ENCODE results near the gene GTF2A1.

Gene GTF2A1

GRCh38 chr14:81200054-81200453, 20.7 kb downstream of the GTF2A1 start:
- H3K4me1 ChIP-seq (ENCODE audit: control insufficient read depth, insufficient read depth, low read length) = no peaks in the 10 kb centered on the region
- no peak overlapping the region for H3K4me3 ChIP-seq (ENCODE audit: low read depth, low read length)
- H3K9ac ChIP-seq (ENCODE audit: low read depth, low read length) = no peak overlapping the region
- no peaks in the 10 kb centered on the region for H3K27me3 ChIP-seq (ENCODE audit: control insufficient read depth, insufficient read depth, low read length)
- no peaks in the 10 kb centered on the region for H3K9me3 ChIP-seq (ENCODE audit: control insufficient read depth, insufficient read depth, low read length)
- H3K36me3 ChIP-seq (ENCODE audit: control insufficient read depth, insufficient read depth, low read length) = peaks cover 5% of the 10 kb centered on the region

DNA sequence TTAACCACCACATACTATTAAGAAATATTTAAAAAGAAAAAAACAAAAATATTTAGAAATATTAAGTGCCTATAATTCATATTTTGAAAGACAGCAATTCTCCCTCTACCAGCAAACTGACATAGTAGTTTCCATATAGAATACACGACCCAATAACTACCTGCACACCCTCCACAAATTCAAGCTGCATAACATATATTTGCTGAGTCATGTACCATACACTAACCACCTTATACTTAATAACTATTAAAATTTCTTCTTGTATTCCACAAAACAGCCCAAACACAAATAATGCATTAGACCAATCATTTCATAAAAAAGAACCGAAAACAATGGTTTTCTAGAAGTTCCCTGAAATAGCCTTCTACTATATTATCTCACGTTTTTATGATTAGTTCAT, 21.7 kb downstream of the GTF2A1 start:
- H3K9ac ChIP-seq (ENCODE audit: low read depth, low read length) = no peak overlapping the region
- peaks cover 12% of the 10 kb centered on the region for H3K36me3 ChIP-seq (ENCODE audit: control insufficient read depth, insufficient read depth, low read length)
- no peak overlapping the region for H3K4me3 ChIP-seq (ENCODE audit: low read depth, low read length)
- no peaks in the 10 kb centered on the region for H3K9me3 ChIP-seq (ENCODE audit: control insufficient read depth, insufficient read depth, low read length)
- H3K4me1 ChIP-seq (ENCODE audit: control insufficient read depth, insufficient read depth, low read length) = no peaks in the 10 kb centered on the region
- H3K27me3 ChIP-seq (ENCODE audit: control insufficient read depth, insufficient read depth, low read length) = no peaks in the 10 kb centered on the region

GRCh38 chr14:81198651-81199050, 22.1 kb downstream of the GTF2A1 start:
- Histone ChIP-seq H3K36me3 (ENCODE audit: control insufficient read depth, insufficient read depth, low read length) (peaks cover 13% of the 10 kb centered on the region), H3K9me3 (ENCODE audit: control insufficient read depth, insufficient read depth, low read length) (no peaks in the 10 kb centered on the region), H3K9ac (ENCODE audit: low read depth, low read length) (no peak overlapping the region), H3K4me1 (ENCODE audit: control insufficient read depth, insufficient read depth, low read length) (no peaks in the 10 kb centered on the region), H3K27me3 (ENCODE audit: control insufficient read depth, insufficient read depth, low read length) (no peaks in the 10 kb centered on the region), H3K4me3 (ENCODE audit: low read depth, low read length) (no peak overlapping the region)

DNA sequence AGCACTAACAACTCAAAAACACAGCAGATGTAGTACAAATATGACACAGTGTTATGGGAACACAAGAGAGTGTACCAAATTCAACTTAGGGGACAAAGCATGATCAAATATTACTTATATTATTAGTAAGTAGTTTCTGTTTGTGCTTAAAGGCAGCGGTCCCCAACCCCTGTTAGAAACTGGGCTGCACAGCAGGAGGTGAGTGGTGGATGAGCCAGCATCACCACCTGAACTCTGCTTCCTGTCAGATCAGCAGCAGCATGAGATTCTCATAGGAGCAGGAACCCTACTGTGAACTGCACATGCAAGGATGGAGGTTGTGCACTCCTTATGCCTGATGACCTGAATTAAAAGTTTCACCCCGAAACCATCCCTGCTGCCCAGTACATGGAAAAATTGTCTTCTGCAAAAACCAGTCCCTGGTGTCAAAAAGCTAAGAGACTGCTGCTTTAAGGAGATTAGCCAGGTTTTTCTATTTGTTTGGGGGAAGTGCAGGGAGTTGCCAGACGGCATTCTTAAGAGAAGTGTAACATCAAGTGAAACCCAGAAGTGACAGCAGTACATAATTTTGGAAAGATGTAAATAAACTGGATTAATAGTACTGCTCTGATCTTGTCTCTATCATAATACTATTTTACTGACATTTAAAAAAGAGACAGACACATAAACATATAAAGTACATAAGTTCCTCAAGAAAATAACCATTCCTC, 26.7 kb downstream of the GTF2A1 start:
- H3K27me3 ChIP-seq (ENCODE audit: control insufficient read depth, insufficient read depth, low read length) = no peaks in the 10 kb centered on the region
- H3K4me1 ChIP-seq (ENCODE audit: control insufficient read depth, insufficient read depth, low read length) = no peaks in the 10 kb centered on the region
- H3K36me3 ChIP-seq (ENCODE audit: control insufficient read depth, insufficient read depth, low read length) = peaks cover 21% of the 10 kb centered on the region
- no peak overlapping the region for H3K4me3 ChIP-seq (ENCODE audit: low read depth, low read length)
- no peaks in the 10 kb centered on the region for H3K9me3 ChIP-seq (ENCODE audit: control insufficient read depth, insufficient read depth, low read length)
- H3K9ac ChIP-seq (ENCODE audit: low read depth, low read length) = no peak overlapping the region

- no peaks in the 10 kb centered on the region for H3K9me3 ChIP-seq (ENCODE audit: control insufficient read depth, insufficient read depth, low read length)
- peaks cover 21% of the 10 kb centered on the region for H3K36me3 ChIP-seq (ENCODE audit: control insufficient read depth, insufficient read depth, low read length)
- H3K4me1 ChIP-seq (ENCODE audit: control insufficient read depth, insufficient read depth, low read length) = no peaks in the 10 kb centered on the region
- H3K27me3 ChIP-seq (ENCODE audit: control insufficient read depth, insufficient read depth, low read length) = no peaks in the 10 kb centered on the region
- H3K9ac ChIP-seq (ENCODE audit: low read depth, low read length) = no peak overlapping the region
- H3K4me3 ChIP-seq (ENCODE audit: low read depth, low read length) = no peak overlapping the region
Measured at GRCh38 chr14:81192594-81192993, 28.2 kb downstream of the GTF2A1 start.

DNA sequence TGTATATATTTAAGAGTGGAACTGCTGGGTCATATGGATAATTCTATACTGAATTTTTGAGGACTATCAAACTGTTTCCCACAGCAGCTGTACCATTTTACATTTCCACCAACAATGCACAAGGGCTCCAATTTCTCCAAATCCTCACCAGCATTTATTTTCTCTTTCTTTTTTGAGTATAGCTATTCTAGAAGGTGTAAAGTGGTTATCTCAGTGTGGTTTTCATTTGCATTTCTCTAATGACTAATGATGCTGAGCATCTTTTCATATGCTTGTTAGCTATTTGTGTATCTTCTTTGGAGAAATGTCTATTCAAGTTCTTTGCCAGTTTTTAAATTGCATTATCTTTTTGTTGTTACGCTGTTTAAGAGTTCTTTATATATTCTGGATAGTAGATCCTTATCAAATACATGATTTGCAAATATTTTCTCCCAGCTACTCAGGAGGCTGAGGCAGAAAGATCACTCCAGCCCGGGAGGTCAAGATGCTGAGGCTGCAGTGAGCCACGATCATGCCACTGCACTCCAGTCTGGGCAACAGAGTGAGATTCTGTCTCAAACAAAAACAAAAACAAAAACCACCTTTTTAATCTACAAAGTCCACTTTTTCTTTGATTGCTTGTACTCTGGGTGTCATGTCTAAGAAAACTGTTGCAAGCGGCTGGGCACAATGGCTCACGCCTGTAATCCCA, 32.8 kb downstream of the GTF2A1 start:
- Histone ChIP-seq H3K9ac (ENCODE audit: low read depth, low read length) (no peak overlapping the region), H3K4me1 (ENCODE audit: control insufficient read depth, insufficient read depth, low read length) (no peaks in the 10 kb centered on the region), H3K27me3 (ENCODE audit: control insufficient read depth, insufficient read depth, low read length) (no peaks in the 10 kb centered on the region), H3K9me3 (ENCODE audit: control insufficient read depth, insufficient read depth, low read length) (no peaks in the 10 kb centered on the region), H3K4me3 (ENCODE audit: low read depth, low read length) (no peak overlapping the region), H3K36me3 (ENCODE audit: control insufficient read depth, insufficient read depth, low read length) (peaks cover 7% of the 10 kb centered on the region)

DNA sequence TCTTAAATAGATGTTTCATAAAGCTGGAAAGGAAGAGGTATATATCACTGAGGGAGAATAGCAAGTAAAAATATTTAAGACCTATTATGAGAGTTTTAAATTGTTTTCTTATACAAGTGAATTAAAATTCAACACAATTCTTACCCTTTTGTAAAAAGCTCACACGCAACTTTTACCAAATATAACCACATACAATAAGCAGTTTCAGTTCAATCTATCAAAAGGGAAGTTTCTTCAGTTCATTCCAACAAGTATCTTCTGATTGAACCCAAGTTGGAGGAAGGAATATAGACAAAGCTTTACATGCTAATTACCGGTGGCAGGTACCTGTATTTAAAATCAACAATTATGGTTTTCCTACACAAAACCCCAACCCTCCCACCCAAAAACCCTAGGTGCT, 41.1 kb downstream of the GTF2A1 start:
- Histone ChIP-seq H3K9me3 (ENCODE audit: control insufficient read depth, insufficient read depth, low read length) (no peaks in the 10 kb centered on the region), H3K9ac (ENCODE audit: low read depth, low read length) (no peak overlapping the region), H3K36me3 (ENCODE audit: control insufficient read depth, insufficient read depth, low read length) (peaks cover 3% of the 10 kb centered on the region), H3K4me3 (ENCODE audit: low read depth, low read length) (no peak overlapping the region), H3K4me1 (ENCODE audit: control insufficient read depth, insufficient read depth, low read length) (no peaks in the 10 kb centered on the region), H3K27me3 (ENCODE audit: control insufficient read depth, insufficient read depth, low read length) (no peaks in the 10 kb centered on the region)

GRCh38 chr14:81178063-81178462, 42.7 kb downstream of the GTF2A1 start:
- Histone ChIP-seq H3K9me3 (ENCODE audit: control insufficient read depth, insufficient read depth, low read length) (no peaks in the 10 kb centered on the region), H3K27me3 (ENCODE audit: control insufficient read depth, insufficient read depth, low read length) (no peaks in the 10 kb centered on the region), H3K4me3 (ENCODE audit: low read depth, low read length) (no peak overlapping the region), H3K4me1 (ENCODE audit: control insufficient read depth, insufficient read depth, low read length) (no peaks in the 10 kb centered on the region), H3K36me3 (ENCODE audit: control insufficient read depth, insufficient read depth, low read length) (peaks cover 3% of the 10 kb centered on the region), H3K9ac (ENCODE audit: low read depth, low read length) (no peak overlapping the region)

DNA sequence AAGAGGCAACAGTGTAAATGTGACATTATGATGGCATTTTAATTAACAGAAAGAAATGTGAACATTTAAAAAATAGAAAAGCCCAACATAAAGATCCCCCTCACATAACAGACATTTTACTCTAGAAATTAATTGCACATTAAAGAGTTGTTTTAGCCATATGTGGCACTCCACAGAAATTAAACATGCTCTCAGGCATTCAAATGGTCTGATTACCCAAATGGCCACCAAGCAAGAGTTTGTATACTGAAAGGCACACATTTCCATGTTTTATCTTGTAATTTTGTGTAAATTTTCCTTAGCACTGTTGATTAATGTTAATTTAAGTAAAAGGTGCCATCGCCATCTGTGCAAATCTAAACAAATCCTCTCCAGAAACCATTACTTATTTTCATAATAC, 43.5 kb downstream of the GTF2A1 start:
- Histone ChIP-seq H3K9me3 (ENCODE audit: control insufficient read depth, insufficient read depth, low read length) (no peaks in the 10 kb centered on the region), H3K4me1 (ENCODE audit: control insufficient read depth, insufficient read depth, low read length) (no peaks in the 10 kb centered on the region), H3K9ac (ENCODE audit: low read depth, low read length) (no peak overlapping the region), H3K27me3 (ENCODE audit: control insufficient read depth, insufficient read depth, low read length) (no peaks in the 10 kb centered on the region), H3K4me3 (ENCODE audit: low read depth, low read length) (no peak overlapping the region), H3K36me3 (ENCODE audit: control insufficient read depth, insufficient read depth, low read length) (peaks cover 2% of the 10 kb centered on the region)

DNA sequence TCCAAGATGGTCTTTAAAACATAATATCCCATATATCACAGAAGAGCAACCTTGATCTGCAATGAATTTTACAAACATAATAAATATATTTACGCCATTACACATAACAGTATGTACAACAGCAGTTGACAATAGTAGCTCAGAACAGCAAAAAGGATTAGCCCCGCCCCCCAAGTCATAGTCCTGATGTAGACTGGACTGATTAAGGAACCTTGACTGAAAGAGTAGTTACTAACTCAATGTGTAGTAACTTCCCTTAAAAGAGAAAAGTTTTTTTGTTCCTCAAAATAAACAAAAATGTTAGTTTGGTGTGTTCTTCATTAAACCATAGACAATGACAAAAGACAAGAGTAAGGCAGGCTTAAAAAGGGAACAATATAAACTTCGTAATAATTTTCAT, 44.5 kb downstream of the GTF2A1 start:
- Histone ChIP-seq H3K9me3 (ENCODE audit: control insufficient read depth, insufficient read depth, low read length) (no peaks in the 10 kb centered on the region), H3K36me3 (ENCODE audit: control insufficient read depth, insufficient read depth, low read length) (no peaks in the 10 kb centered on the region), H3K4me3 (ENCODE audit: low read depth, low read length) (no peak overlapping the region), H3K27me3 (ENCODE audit: control insufficient read depth, insufficient read depth, low read length) (no peaks in the 10 kb centered on the region), H3K4me1 (ENCODE audit: control insufficient read depth, insufficient read depth, low read length) (no peaks in the 10 kb centered on the region), H3K9ac (ENCODE audit: low read depth, low read length) (no peak overlapping the region)

DNA sequence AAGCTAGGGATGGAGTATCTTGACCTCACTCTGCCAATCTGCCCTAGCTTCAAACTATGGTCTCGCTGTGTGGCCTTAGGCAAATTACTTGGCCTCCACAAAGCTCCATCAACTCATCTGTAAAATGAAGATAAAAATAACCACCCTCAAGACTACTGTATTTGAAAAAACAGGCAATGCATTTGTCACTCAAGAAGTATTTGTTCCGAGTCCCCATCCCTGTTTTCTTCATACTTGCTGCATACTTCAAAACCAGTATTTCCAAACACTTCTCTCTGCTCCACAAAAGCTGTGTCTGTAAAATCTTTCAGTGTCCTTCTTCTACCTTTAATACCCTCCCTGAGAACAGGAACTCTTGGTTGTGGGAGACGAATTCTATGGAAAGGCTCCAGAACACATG, 47.9 kb downstream of the GTF2A1 start:
- no peaks in the 10 kb centered on the region for H3K36me3 ChIP-seq (ENCODE audit: control insufficient read depth, insufficient read depth, low read length)
- H3K4me3 ChIP-seq (ENCODE audit: low read depth, low read length) = no peak overlapping the region
- no peaks in the 10 kb centered on the region for H3K9me3 ChIP-seq (ENCODE audit: control insufficient read depth, insufficient read depth, low read length)
- H3K27me3 ChIP-seq (ENCODE audit: control insufficient read depth, insufficient read depth, low read length) = no peaks in the 10 kb centered on the region
- no peaks in the 10 kb centered on the region for H3K4me1 ChIP-seq (ENCODE audit: control insufficient read depth, insufficient read depth, low read length)
- no peak overlapping the region for H3K9ac ChIP-seq (ENCODE audit: low read depth, low read length)

- no peaks in the 10 kb centered on the region for H3K27me3 ChIP-seq (ENCODE audit: control insufficient read depth, insufficient read depth, low read length)
- no peak overlapping the region for H3K4me3 ChIP-seq (ENCODE audit: low read depth, low read length)
- no peak overlapping the region for H3K9ac ChIP-seq (ENCODE audit: low read depth, low read length)
- H3K9me3 ChIP-seq (ENCODE audit: control insufficient read depth, insufficient read depth, low read length) = no peaks in the 10 kb centered on the region
- no peaks in the 10 kb centered on the region for H3K4me1 ChIP-seq (ENCODE audit: control insufficient read depth, insufficient read depth, low read length)
- H3K36me3 ChIP-seq (ENCODE audit: control insufficient read depth, insufficient read depth, low read length) = no peaks in the 10 kb centered on the region
Measured at GRCh38 chr14:81172353-81172752, 48.4 kb downstream of the GTF2A1 start.

All from iPS-15b (cell line).